Stimulated activated CD4-positive, alpha-beta T cell treated with anti-CD3 and anti-CD28 coated beads, Interleukin-4, amount 100 ng/mL, for 4 hours (primary cell): ENCODE data around the gene SYNGR3.

Source experiments
- DNase-seq, 2 experiments: peaks; one replicate each; pipeline ENCODE4 v3.0.0-alpha.2; 2020

The SYNGR3 gene

GRCh38 chr16:1992704-1993317 lies 3.0 kb downstream of the SYNGR3 start:
- no peak for DNase-seq

- no peak for DNase-seq
These were observed 4.0 kb downstream of the SYNGR3 start for GRCh38 chr16:1993731-1994131.

DNA sequence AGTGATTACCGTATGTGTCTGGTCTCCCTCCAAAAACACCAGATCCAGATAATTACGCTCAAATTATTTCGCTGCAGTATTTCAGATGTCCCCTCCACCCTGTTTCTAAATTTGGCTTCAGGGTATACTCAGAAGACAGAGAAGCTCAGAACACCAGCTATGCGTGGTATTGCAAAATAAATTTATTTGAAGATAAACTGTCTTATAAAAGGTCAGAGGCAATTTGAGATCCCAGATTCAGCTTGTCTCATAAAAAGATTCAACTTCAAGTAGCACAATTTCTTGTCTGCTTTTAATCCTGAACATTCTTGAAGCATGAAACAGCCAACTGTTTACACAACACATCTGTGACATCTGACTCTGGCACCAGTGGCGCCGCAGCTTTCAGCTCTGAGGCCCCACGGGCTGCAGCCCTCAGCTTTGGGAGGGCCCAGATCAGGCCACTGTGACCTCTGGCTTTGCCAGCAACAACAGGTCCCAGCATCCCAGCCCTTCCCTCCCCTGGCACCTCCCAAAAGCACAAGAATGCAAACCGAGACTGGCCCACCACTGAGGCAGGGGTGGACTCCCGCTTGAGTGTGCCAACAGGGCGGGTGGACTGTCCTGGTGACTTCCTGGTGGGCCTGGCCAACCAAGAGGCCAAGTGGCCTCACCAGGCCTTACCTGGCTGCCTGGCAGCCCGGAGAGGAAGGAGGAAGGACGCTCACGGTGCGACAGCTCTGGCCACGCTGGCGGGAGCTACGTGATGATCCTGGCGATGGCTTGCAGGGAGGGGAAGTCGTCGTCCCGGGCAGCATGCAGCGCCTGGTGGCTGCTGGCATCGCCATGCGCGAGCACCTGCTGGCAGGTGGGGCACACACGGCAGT lies 8.0 kb downstream of the SYNGR3 start:
- DNase-seq, result no peak

- no peak for DNase-seq
These were observed 8.6 kb downstream of the SYNGR3 start for GRCh38 chr16:1998360-1998835.

DNA sequence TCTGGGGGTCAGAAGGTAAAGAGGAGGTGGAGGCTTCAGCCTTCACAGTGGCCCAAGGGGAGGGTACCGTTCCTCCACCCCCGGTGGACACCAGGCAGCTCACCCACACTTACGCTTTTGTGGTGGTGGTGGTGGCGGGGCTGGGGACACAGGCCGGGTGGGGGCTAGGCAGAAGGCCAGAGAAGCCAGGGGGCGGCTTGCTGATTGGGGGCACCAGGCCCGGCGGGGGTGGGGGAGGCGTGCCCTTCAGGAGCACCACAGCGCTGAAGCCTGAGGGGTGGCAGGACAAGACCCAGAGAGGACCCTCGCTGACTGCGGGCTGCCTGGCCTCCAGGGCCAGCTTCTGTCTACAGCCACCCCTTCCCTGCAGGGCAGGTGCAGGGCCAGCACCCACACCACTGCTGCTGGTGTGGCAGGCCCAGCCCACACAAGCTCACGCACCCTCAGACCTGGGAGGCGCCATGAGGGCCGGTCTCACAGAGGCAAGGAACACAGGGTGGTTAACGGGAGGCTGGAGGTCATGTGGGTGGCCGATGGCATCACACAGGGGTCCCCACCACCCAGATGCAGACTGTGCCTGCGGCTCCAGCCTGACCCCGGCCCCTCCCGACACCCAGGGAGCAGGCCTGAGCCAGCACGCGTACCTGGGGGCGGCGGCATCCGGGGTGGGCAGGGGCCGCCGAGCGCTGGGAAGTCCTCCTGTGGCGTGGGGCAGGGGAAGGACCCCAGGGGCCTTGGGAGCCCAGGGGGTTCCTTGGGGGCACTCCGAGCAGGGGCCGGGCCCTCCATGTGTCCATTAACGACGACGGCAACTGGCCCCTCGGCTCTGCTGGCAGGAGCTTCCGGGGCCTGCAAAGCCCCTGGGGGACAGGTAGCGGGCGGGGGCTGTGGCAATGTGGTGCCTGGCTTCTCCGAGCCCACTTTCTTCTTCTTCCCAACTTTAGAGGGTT lies 9.4 kb downstream of the SYNGR3 start:
- no peak for DNase-seq

- DNase-seq, result no peak
These were observed 10.2 kb downstream of the SYNGR3 start for GRCh38 chr16:1999866-2000514.

GRCh38 chr16:2001035-2001434 lies 11.3 kb downstream of the SYNGR3 start:
- DNase-seq, result no peak

DNA sequence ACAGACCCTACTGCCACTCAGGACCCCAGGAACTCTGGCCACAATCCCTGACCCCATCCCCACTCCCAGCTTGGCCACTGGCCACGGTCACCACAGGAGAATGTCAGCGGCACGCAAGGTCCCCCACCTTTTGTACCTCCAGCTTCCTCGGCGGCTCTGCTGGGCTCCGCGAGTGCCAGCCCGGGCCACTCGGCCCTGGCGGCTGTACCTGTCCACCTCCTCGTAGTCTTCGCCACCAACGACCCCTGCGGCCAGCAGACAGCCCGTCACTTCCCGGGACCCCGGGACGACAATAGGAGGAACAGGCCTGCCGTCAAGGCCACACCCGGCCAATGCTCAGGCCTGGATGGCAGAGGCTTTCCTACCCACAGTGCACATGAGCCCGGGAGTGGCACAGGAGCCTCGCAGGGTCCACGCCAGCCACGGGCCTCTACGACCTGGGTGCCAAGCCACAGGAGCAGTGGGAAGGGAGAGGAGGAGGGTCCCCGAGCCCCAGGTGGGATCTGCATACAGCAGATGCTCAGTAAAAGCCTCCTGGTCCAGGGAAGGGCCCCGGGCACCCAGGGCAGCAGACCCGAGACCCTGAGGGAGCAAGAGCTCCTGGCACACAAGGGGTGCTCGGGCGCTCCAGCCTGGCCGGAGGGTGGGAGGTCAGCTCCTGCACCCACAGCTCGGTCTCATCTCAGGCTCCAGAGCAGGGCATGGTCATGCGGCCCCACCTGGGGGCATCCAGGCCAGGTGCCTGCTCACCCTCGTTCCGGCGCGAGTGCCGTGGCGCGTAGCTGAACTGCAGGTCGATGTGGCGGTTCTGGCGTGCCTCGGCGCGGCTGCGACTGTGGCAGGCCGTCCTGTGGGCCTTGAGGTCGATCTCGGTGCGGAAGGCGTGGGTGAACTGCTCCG lies 11.9 kb downstream of the SYNGR3 start:
- no peak for DNase-seq

GRCh38 chr16:2002406-2003230 lies 12.8 kb downstream of the SYNGR3 start:
- no peak for DNase-seq

DNA sequence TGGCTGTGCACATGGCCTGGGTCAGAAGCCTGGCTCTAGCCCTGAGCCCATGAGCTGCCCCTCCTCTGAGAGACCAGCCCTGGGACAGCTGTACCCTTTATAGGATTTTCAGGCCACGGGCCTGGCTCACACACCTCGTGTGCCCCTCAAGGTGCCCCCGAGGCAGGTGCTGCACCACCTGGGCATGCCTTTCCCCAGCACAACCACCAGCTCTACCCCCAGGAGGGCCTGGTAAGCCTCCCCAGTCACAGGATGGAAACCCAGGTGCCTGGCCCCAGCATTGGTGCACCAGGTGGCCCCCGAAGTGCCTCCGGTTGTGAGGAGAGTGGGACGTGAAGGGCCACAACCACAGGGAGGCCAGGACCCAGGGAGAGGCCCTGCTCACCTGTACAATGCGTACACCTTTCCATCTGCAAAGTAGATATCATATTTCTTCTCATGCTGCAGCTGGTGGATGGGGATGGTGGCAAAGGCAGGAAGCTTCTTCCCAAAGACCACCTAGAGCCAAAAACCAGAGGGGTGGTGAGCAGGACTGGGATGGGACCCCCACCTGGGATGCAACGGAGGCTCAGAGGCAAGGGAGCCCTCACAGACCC lies 13.6 kb downstream of the SYNGR3 start:
- no peak for DNase-seq

DNA sequence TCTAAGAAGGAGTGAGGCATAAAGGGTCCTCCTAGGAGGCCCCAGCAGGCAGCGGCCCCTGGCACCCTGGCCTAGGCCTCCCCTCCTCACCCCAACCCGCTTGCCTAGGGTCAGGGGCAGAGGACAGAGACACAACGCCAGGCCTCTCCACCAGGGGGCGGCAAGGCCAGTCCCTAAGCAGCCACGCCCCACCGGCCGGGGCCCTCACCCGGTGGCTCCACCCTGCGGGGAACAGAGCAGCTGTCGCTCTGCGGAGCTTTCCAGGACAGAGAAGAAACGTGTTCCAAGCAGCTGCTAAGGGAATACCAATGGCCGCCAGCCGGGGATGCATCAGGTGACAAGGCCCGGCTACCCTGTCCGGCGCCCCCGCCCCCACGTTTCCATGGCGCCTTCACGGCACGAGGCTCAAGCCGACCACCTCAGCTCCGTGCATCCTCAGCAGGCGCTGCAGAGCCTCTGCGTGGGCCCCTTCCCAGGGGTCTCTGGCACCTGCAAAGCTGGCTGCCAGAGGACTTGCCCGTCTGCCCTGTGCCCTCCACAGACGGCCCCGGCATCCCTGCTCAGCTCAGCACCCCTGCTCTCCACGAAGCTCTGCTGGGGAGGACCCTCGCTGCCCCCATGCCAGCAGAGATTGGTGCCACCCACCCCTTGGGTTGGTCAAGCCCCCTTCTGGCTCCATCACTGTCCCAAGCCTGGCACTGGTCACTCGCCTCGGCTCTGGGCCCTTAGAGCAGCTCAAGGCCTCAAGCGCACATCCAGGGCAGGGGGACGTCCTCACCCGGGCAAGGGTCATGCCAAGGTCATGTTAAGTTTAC lies 14.3 kb downstream of the SYNGR3 start:
- DNase-seq, result peak; percentile 75 to 84

DNA sequence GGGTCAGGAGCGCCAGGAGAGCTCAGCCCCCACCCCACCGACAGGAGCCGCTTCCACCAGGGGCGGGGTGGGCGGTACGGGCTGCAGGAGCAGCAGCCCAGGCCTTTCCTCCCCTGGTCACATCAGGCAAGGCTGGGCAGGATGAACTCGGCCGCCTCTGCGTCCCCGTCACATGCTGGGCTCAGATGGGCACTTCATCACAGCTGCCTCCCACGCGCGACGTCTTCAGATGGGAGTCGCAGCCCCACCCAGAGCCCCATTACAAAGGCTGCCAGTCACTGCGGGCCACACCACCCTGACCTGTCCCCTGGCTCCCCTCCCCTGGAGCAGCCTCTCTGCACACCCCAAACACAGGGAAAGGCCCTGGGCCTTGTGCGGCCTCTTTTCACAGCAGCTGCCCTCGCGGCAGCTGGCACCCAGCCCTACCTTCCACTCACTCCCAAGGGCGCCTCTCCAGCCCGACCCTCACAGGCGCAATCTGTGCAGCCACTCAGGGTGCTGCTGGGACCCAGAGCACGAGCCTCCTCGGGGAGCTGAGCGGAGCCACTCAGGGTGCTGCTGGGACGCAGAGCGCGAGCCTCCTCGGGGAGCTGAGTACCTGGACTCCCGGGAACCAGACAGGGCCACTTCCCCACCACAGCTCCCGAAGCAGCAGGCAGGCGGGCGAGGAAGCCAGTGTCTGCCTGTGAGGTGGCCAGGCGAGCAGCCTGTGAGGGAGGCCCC lies 15.2 kb downstream of the SYNGR3 start:
- DNase-seq, result no peak

GRCh38 chr16:2005646-2006045 lies 15.9 kb downstream of the SYNGR3 start:
- DNase-seq, result no peak

- no peak for DNase-seq
These were observed 16.5 kb downstream of the SYNGR3 start for GRCh38 chr16:2006317-2006716.

DNA sequence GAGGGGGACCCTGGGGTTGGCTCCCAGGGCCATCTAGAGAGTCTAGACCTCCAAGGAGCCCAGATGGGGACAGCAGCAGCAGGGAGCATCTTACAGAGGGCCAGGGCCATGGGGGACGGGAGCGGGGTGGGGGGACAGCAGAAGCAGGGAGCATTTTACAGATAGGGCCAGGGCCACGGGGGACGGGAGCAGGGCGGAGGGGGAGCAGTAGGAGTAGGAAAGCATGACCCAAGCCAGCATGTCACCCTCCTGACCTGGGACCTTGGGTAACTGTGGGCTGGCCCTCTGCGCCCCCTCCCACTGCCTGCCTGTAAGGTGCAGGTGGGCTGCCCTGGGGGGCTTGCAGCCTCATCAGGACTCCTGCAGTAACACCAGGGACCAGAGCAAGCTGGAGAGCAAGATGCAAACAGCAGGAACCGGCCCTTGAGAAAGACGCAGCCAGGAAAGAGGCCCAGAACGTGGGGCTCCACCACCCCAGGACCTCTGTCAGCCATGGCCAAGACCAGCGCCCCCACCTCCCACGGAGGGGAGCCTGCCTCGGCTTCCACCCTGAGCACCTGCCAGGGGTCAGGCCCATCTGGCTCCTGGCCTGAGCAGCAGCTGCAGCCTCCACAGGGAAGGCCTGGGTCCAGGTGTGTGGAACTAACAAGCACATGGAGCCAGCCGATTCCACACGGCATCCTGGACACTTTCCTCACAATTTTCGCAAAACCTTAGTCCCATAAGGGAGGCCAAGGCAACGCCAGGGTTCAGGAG lies 17.5 kb downstream of the SYNGR3 start:
- DNase-seq, result no peak

DNA sequence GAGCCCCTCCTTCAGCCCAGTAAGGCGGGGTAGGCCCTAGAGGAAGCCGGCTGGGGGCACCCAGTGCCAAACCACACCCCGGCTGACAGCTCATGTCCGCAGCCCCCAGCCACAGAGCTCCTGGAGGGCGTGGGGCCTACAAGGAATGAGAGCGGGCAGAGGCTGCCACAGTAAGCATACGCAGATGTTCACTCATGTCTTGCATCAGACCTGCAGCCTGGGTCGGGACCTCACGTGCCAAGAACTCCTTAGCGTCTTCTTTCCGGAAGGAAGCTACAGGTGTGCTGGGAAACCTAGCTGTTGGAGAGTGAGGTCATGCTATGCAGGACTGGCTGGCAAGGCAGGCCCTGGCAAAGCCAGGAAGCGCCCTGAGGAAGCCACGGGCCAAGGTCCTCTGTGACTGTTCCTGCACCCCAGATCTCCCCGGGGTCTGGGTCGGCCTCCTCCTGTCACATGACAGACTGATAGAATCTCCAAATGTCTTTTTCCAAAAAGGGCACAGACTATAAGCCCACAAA lies 18.3 kb downstream of the SYNGR3 start:
- DNase-seq, result no peak

GRCh38 chr16:2008631-2009163 lies 18.9 kb downstream of the SYNGR3 start:
- no peak for DNase-seq
